ENCODE measurements around the gene LRRC63. TPM values are rescaled to one million over a fixed set of nuclear protein-coding genes. Genes with fewer than 3 reads are reported as not detected.
"Not testable (repeated sequence)": the region's sequence is repeated elsewhere in the genome, so short reads cannot be mapped to it uniquely, and the experiment has no call there.

Gene LRRC63
- polyA plus RNA-seq, 1 of the 3 experiments (the other 2 are of a cell fraction) = 0.03 TPM

DNA sequence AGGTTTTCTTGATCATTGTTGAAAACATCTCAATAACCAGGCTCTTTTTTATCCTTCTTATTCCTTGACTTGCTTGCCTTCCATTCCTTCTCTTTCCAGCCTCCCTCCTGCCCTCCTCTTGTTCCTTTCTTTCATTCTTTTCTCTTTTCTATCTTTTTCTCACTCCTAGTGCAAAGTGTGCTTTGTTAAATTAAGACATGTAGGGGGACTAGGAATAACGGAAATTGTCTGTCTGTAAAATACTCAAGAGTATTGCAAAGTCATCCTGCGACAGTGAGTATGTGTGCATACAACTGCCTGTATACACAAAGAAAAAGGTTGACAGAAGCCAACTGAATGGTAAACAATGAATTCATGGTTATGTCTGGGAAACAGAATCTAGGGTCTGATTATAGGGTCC is 70.1 kb downstream of the LRRC63 start:
- no peak for DNase-seq
- no peaks in the 10 kb centered on the region for H3K9me3 ChIP-seq
- no peak overlapping the region for H3K9ac ChIP-seq
- H3F3A ChIP-seq (replicated peaks; ENCODE audit: insufficient read depth) = no peaks in the 10 kb centered on the region
- TF ChIP-seq EZH2phosphoT487 (IDR thresholded peaks at IDR 0.05; ENCODE audit: borderline replicate concordance, low read depth) = no peak
- no peak for TF ChIP-seq POLR2AphosphoS5 (IDR thresholded peaks at IDR 0.05; ENCODE audit: low read depth, low read length)
- TF ChIP-seq SMC3 (IDR thresholded peaks at IDR 0.05; ENCODE audit: low read depth, low read length) = no peak
- no peak for TF ChIP-seq MAX (IDR thresholded peaks at IDR 0.05; ENCODE audit: low read depth)
- no peak for TF ChIP-seq JUND (IDR thresholded peaks at IDR 0.05)
- no peak for TF ChIP-seq EP300 (IDR thresholded peaks at IDR 0.05; ENCODE audit: borderline replicate concordance in 1 of 2, low read depth in 1 of 2, low read length in 1 of 2)
- TF ChIP-seq GATA2 (CRISPR knock-in tag; IDR thresholded peaks at IDR 0.05) = no peak
- TF ChIP-seq NRF1 (IDR thresholded peaks at IDR 0.05; ENCODE audit: low read depth, low read length) = no peak
- TF ChIP-seq RFX5 (IDR thresholded peaks at IDR 0.05; ENCODE audit: low read length) = no peak
- no peak for TF ChIP-seq FOXJ3 (CRISPR knock-in tag; IDR thresholded peaks at IDR 0.05)
- TF ChIP-seq FOSL2 (IDR thresholded peaks at IDR 0.05; ENCODE audit: borderline replicate concordance, low read depth) = no peak
- TF ChIP-seq MXI1 (IDR thresholded peaks at IDR 0.05; ENCODE audit: low read depth, low read length) = no peak
- H3K79me2 ChIP-seq (ENCODE audit: insufficient read depth) = no peaks in the 10 kb centered on the region
- ChIA-PET POLR2A (no interaction called here), CTCF (interaction anchor here (0.9 kb wide), 1 partner anchor 131 kb away, joined by 4 read pairs; no protein-coding TSS in a partner anchor)
- H2AFZ ChIP-seq (ENCODE audit: low read depth) = no peak overlapping the region
- H3K27me3 ChIP-seq (ENCODE audit: insufficient read depth) = no peaks in the 10 kb centered on the region
- H3K27ac ChIP-seq (ENCODE audit: low read depth in 2 of 2, low read length in 1 of 2) = no peak overlapping the region
- H3K36me3 ChIP-seq (replicated peaks in 1 of 2; ENCODE audit: control insufficient read depth in 1 of 2, insufficient read depth in 2 of 2, low read length in 1 of 2) = no peaks in the 10 kb centered on the region
- WGBS (ENCODE audit: low lambda C conversion rate) = 53% methylated on average over 2 of the region's 2 CpGs
- no peaks in the 10 kb centered on the region for H4K20me1 ChIP-seq (ENCODE audit: insufficient read depth)
- no peak overlapping the region for H3K4me2 ChIP-seq
- H3K9me2 ChIP-seq = no peaks in the 10 kb centered on the region
- H3K4me1 ChIP-seq (ENCODE audit: control insufficient read depth in 1 of 2, insufficient read depth in 2 of 2, low read depth in 1 of 2, low read length in 1 of 2) = no peaks in the 10 kb centered on the region; a peak in 1 of 4 replicates
- no peak overlapping the region for H3K4me3 ChIP-seq (ENCODE audit: low read depth in 2 of 2, low read length in 1 of 2)

- WGBS (ENCODE audit: low lambda C conversion rate) = 82% methylated on average over 15 of the region's 16 CpGs
- H3K36me3 ChIP-seq (replicated peaks in 1 of 2; ENCODE audit: control insufficient read depth in 1 of 2, insufficient read depth in 2 of 2, low read length in 1 of 2); H3K9me2 ChIP-seq; H3K27ac ChIP-seq (ENCODE audit: low read depth in 2 of 2, low read length in 1 of 2); H3K27me3 ChIP-seq (ENCODE audit: insufficient read depth); H3K9me3 ChIP-seq; H4K20me1 ChIP-seq (ENCODE audit: insufficient read depth); H3K79me2 ChIP-seq (ENCODE audit: insufficient read depth); H3K4me2 ChIP-seq; H3F3A ChIP-seq (replicated peaks; ENCODE audit: insufficient read depth); DNase-seq; POLR2A ChIA-PET; H3K4me1 ChIP-seq (ENCODE audit: control insufficient read depth in 1 of 2, insufficient read depth in 2 of 2, low read depth in 1 of 2, low read length in 1 of 2); H3K4me3 ChIP-seq (ENCODE audit: low read depth in 2 of 2, low read length in 1 of 2); H2AFZ ChIP-seq (ENCODE audit: low read depth); H3K9ac ChIP-seq: not testable (repeated sequence)
- CTCF ChIA-PET = interaction anchor here (0.6 to 0.9 kb wide), 2 partner anchors 9 to 49 kb away, joined by 3 to 4 read pairs; no protein-coding TSS in a partner anchor
Measured at GRCh38 chr13:46283912-46284824, 72.4 kb downstream of the LRRC63 start.
